ENCODE data around the gene NT5C3B. TPM values are rescaled to one million over a fixed set of nuclear protein-coding genes. Genes with fewer than 3 reads are reported as not detected.

Gene NT5C3B
- total RNA-seq, 1 donor from 2014 or later, result 63.6 TPM

GRCh38 chr17:41785091-41785858 lies 50.8 kb downstream of the NT5C3B start:
- DNase-seq (ENCODE audit: extremely low spot score, unreplicated experiment), result no peak
- Mint-ChIP-seq H3K27me3 (ENCODE audit: unreplicated experiment) (peaks cover 4% of the 10 kb centered on the region), H3K27ac (ENCODE audit: unreplicated experiment) (no peak overlapping the region)

GRCh38 chr17:41784207-41784744 lies 51.8 kb downstream of the NT5C3B start:
- H3K36me3 Mint-ChIP-seq (ENCODE audit: unreplicated experiment), result no peaks in the 10 kb centered on the region
- no peak for DNase-seq (ENCODE audit: extremely low spot score, unreplicated experiment)

More at GRCh38 chr17:41785091-41785858, 50.8 kb downstream of the NT5C3B start:
- Mint-ChIP-seq H3K4me3 (ENCODE audit: unreplicated experiment) (peak overlapping the region; percentile 76), H3K9me3 (ENCODE audit: unreplicated experiment) (no peaks in the 10 kb centered on the region), H3K36me3 (ENCODE audit: unreplicated experiment) (no peaks in the 10 kb centered on the region), H3K4me1 (ENCODE audit: unreplicated experiment) (peaks cover 36% of the 10 kb centered on the region)
- no peak for TF ChIP-seq CTCF (IDR thresholded peaks at IDR 0.05)

GRCh38 chr17:41782142-41782541 lies 53.9 kb downstream of the NT5C3B start:
- Mint-ChIP-seq H3K9me3 (ENCODE audit: unreplicated experiment) (no peaks in the 10 kb centered on the region), H3K27me3 (ENCODE audit: unreplicated experiment) (no peaks in the 10 kb centered on the region), H3K27ac (ENCODE audit: unreplicated experiment) (no peak overlapping the region), H3K4me3 (ENCODE audit: unreplicated experiment) (no peak overlapping the region), H3K36me3 (ENCODE audit: unreplicated experiment) (no peaks in the 10 kb centered on the region), H3K4me1 (ENCODE audit: unreplicated experiment) (peaks cover 55% of the 10 kb centered on the region)
- TF ChIP-seq CTCF (IDR thresholded peaks at IDR 0.05), result no peak
- DNase-seq (ENCODE audit: extremely low spot score, unreplicated experiment), result no peak

More at GRCh38 chr17:41784207-41784744, 51.8 kb downstream of the NT5C3B start:
- H3K27me3 Mint-ChIP-seq (ENCODE audit: unreplicated experiment), result peaks cover 4% of the 10 kb centered on the region
- H3K27ac Mint-ChIP-seq (ENCODE audit: unreplicated experiment), result no peak overlapping the region
- H3K4me3 Mint-ChIP-seq (ENCODE audit: unreplicated experiment), result peak overlapping the region; percentile 76
- peaks cover 36% of the 10 kb centered on the region for H3K4me1 Mint-ChIP-seq (ENCODE audit: unreplicated experiment)
- no peak for TF ChIP-seq CTCF (IDR thresholded peaks at IDR 0.05)
- no peaks in the 10 kb centered on the region for H3K9me3 Mint-ChIP-seq (ENCODE audit: unreplicated experiment)

GRCh38 chr17:41781404-41782110 lies 54.5 kb downstream of the NT5C3B start:
- no peaks in the 10 kb centered on the region for H3K9me3 Mint-ChIP-seq (ENCODE audit: unreplicated experiment)
- DNase-seq (ENCODE audit: extremely low spot score, unreplicated experiment), result no peak
- no peaks in the 10 kb centered on the region for H3K27me3 Mint-ChIP-seq (ENCODE audit: unreplicated experiment)
- H3K36me3 Mint-ChIP-seq (ENCODE audit: unreplicated experiment), result no peaks in the 10 kb centered on the region
- H3K4me1 Mint-ChIP-seq (ENCODE audit: unreplicated experiment), result peaks cover 60% of the 10 kb centered on the region
- H3K4me3 Mint-ChIP-seq (ENCODE audit: unreplicated experiment), result no peak overlapping the region
- no peak for TF ChIP-seq CTCF (IDR thresholded peaks at IDR 0.05)
- H3K27ac Mint-ChIP-seq (ENCODE audit: unreplicated experiment), result no peak overlapping the region

- no peak overlapping the region for H3K4me3 Mint-ChIP-seq (ENCODE audit: unreplicated experiment)
- no peaks in the 10 kb centered on the region for H3K9me3 Mint-ChIP-seq (ENCODE audit: unreplicated experiment)
- H3K27me3 Mint-ChIP-seq (ENCODE audit: unreplicated experiment), result no peaks in the 10 kb centered on the region
- H3K36me3 Mint-ChIP-seq (ENCODE audit: unreplicated experiment), result peaks cover 3% of the 10 kb centered on the region
- no peak for TF ChIP-seq CTCF (IDR thresholded peaks at IDR 0.05)
- H3K27ac Mint-ChIP-seq (ENCODE audit: unreplicated experiment), result no peak overlapping the region
- peaks cover 70% of the 10 kb centered on the region for H3K4me1 Mint-ChIP-seq (ENCODE audit: unreplicated experiment)
- DNase-seq (ENCODE audit: extremely low spot score, unreplicated experiment), result no peak
Observed at GRCh38 chr17:41779954-41780353, 56.1 kb downstream of the NT5C3B start.
